Activated CD8-positive, alpha-beta memory T cell treated with anti-CD3 and anti-CD28 coated beads, Interleukin-2, amount 50 U/mL, for 4 hours (primary cell): Measurements from ENCODE around the gene FGD4.
"Not testable (repeated sequence)": the region's sequence is repeated elsewhere in the genome, so short reads cannot be mapped to it uniquely, and the experiment has no call there.

ENCODE experiments used
- DNase-seq: peaks from one replicate; pipeline ENCODE4 v3.0.0-alpha.2; 2020

Gene FGD4

DNA sequence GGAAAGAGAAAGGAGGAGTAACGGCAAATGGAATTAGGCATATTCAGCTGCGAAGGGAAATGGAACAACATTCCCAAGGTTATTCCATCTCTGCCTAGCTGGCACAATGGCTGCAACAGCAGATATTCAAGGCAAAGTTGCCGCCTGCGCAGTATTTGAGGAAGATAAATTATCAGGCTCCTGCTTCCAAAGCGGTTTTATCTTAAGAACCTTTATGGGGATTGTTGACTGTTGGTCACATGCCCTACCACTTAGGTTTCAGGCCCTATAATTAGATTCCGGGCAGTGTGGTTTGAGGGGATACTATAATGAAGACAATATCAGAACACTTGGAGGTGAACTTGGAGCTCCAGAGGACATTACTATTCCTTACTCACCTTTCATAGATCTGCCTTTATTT lies 99.7 kb downstream of the FGD4 start:
- DNase-seq: no peak

DNA sequence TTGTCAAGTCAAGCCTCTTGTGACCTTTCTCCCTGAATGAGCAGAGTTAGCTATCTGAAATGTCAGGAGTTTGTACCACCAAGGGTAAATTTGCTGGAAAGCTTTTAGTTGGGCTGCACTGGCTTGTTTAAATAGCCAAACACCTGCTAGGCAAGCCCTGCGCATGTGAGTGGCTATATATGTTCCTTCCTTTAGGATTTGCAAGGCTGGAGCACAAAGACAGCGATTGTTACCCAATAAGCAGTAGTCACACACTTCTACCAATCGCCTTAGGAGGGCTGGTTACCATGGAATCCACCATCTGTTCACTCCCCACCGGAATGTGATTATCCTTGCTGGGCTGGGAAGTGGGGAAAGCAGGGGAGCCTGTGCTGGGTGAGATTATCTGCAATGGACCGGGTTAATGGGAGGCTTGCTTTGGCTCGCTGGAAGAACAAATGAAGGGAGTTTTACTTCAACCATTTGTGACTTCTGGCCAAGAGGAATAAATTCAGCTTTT lies 102.5 kb downstream of the FGD4 start:
- DNase-seq: no peak

DNA sequence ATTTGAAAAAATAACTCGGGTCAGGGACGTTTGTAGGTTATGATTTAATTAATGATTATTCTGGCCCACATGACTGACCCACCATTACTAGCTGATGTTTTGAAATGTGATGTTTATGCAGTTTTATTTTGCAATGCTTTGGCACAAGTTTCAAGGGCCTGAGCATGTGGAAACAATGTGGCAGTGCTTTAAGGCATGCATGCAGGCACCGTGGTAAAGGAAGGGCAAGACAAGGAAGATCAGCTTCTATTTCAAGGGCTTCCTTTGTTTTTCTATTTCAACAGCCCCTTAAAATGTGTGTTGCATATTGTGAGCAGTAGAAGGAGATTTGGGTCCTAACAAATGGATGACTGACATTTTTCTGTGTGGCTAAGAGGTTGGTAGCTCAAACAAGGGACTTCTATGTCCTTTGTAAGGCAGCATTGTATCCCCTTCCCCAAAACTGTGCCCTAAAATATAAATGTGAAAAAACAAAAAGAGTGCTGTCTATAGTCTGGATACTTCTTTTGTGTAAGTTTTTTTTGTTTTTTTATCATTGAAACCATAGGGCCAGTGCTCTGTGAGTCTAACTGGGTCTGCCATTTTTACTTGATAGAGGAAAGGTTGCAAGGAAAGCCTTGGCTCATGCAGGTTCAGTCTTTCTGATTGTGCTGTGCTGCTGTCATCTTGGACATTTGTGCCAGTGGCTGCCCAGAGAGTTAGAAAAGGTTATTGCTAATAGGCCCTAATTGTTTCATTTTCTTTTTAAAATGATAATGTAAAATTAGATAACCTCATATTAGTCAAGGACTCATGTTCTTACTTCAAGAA lies 103.5 kb downstream of the FGD4 start:
- DNase-seq: no peak

DNA sequence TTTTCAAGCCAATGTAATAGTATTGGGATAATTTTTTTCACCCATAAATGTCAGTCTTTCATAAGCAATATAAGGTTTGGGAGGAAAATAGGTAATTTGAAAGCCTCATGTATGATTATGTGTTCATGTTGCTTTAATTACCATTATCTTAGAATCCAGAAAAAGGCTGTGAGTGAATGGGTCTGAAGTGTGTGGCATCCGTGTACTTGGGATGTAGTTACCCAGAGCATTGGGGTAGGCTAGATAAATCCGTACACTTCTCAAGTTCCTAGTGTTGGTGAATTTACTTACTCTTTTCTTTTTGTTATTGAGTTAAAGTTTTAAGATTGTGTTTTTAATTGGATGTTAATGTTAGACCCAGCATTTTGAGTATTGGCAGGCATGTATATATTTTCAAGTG lies 104.4 kb downstream of the FGD4 start:
- no peak for DNase-seq

DNA sequence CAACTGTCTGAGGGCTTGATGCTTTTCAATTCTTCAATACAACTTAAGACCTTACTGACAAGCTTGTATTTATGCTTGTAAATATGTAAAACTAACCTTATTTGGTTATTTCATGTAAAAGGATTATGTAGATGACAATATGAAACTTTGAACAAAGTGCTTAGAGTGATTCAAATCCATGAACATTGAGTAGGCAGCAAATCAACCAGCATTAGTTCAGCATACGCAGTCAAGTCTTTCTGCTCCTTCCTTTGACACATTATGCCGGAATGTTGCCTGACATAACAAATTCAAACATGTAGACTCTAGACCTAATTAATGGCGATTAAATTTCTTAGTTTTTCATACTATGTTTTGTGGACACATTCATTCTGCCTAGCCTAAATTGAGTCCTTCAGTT lies 105.2 kb downstream of the FGD4 start:
- DNase-seq: no peak

DNA sequence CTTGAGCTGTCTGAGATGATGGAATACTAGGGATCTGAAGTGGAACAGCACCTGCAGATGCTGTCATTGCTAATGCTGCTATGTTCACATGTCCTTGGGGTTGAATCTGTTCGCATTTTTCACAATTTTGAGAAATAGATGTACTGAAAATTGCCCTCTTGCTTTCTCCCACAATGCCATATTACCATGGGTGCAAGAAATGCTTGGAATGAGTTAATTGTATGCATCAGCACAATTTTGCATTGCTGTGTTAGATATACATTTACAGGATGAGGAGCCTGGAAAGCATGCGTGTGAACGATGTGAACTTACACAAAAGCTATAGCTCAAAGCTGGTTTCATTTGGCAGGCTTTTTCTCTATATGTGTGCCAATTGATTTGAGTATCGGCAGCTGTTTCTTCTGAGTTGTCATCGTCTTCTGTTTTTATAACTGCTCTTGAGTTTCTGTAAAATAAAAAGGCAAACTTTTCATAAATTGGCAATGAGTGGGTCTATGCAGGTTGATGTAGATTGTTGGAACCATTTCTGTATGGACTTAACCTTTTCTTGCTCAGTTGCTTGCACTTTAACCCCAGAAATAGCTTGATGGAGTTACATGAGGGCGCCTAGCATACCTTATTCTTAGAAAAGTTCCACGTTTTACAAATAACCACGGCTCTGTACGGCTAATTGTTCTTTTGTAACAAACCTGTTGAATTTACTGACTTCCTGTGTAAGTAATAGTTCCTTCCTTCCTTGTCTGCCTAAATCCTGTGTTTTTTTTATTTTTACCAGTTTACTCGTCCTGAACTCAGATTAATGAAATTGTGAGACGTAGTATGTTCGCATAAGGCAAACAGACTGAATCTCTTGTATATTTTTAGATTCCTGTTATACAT lies 105.9 kb downstream of the FGD4 start:
- no peak for DNase-seq

DNA sequence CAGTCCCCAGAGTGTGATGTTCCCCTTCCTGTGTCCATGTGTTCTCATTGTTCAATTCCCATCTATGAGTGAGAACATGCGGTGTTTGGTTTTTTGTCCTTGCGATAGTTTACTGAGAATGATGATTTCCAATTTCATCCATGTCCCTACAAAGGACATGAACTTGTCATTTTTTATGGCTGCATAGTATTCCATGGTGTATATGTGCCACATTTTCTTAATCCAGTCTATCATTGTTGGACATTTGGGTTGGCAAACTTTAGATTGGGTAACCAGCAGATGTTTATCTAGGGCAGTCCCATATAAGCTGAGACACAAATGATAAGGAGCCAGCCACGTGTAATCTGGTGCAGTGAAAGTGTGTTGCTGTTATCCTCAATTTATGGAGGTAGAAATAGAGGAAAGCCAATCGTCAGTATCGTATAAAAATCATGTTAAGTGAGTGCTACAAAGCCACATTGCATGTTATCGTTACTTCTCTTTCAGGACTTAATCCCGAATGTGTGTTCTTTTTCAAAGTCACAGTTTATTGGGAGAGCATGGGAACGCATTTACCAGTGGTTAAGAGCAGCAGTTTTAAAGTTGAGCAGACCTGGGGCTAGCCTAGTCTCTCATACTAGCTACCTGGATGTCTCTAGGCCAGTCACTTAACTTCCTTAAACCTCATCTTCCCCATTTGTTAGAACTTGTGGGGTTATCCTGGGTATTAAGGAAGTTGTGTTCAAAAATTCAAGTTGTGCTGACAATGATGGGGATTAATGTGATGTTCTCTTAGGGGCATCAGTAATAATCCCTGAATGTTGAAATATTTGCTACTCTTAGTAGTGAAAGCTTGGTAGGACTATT lies 108.0 kb downstream of the FGD4 start:
- DNase-seq: not testable (repeated sequence)

DNA sequence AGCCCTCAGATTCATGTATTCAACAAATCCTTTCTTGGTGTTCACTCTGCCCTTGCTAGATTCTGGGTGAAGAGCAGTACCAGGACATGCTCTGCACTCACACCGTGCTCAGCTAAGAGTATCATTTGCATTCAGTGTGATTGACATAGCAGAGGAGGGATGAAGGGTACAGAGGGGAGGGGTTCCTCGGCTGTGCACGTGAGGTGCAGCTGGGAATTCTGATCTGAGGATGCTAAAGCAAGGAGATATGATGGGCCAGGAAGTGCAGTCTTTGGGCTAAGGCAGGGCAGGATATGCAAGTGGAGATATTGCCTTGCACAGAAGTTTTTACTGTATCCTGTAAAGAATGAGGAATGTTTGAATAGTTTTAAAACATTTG lies 108.6 kb downstream of the FGD4 start:
- DNase-seq: no peak

DNA sequence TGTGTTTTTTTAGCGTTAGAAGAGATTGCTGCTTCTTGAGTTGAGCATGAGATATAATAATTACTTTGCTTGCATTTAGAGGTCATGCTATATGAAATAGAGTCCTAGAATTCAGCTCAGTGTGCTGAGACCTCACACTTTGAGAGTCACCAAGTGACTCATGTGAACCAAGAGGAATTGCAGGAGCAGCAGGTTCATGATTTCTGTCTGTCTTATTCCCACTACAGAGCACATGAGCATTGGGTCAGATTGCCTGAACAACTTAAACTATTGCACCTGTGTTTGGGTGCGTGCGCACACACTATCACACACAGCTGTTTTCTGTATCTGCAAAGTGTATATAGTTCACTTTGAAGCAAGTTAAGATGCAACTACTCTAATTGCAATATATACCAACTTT lies 109.3 kb downstream of the FGD4 start:
- DNase-seq: no peak

DNA sequence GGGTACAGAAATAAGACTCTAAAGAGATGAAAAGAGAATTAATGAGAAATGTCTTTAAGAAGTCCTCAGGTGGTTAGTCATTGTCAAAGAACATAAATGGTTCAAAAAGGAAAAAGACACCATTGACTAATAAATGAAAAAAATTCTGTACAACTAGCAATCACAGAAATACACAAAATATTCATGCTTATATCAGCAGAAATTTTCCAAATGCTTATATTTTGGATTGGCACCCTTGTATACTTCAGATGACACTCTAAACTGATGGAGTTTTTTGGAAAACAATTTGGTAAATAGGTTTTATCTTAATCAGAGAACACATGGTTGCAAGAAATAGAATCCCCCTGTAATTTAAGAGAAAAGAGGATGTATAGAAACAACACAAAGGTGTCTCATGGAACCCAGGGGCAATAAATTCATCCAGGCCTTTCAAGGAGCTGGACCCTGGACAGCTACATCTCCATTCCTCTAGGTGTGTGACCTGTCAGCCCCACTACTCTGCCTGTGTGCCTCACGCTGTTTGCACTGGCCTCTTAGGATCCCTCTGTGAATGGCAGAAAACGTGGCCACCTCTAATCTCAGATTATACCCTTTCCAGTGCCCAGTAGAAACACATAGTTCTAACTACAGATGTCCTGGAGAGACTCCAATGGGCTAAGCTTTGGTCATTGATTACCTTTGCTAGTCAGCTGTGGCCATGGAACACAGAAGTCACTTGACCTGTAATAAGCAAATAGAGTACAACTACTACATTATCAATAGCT lies 110.2 kb downstream of the FGD4 start:
- no peak for DNase-seq

DNA sequence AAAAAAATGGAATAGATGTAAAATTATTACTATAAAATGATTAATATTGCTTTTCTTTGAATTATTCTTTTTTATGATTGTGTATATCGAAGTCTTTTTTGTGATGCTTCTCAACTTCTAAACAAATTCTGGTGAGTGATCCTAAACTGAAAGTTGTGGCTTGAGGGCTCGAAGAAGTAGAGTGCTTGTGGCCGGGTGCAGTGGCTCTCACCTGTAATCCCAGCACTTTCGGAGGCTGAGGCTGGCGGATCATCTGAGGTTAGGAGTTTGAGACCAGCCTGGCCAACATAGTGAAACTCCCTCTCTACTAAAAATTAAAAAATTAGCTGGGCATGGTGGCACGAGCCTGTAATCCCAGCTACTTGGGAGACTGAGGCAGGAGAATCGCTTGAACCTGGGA lies 112.6 kb downstream of the FGD4 start:
- not testable (repeated sequence) for DNase-seq

DNA sequence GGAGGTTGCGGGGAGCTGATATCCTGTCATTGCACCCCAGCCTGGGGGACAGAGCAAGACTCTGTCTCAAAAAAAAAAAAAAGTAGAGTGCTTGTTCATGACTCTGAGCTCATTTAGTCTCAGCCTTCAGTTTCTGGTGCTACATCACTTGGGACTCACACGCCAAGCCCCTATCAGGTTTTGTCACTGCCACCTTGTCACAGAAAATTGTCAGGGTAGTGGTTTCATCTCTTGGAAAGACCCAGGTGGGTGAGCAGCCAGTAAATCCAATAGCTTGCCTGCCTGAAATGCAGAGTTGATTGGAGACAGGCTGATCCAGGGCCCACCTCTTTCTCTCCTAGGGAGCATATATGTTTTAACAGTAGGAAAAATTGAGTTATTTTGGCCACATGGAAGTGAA lies 113.0 kb downstream of the FGD4 start:
- DNase-seq: no peak

DNA sequence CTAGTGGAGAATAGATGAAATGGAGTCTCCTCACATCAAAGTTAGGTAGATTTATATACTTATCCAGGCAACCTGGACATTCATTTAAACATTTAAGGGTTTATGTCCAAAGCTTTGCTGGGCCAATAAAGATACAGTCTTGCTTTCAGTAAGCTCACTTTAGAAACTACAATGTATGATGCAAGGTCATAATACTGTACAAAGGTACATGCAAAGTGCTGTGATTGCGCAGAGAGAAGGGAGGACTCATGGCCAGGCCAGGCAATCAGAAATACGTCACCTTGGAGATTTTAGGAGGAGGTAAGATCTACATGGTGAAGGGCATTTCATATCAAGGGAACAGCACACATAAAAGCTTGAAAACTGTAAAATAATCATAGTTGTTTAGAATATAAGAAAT lies 113.6 kb downstream of the FGD4 start:
- DNase-seq: no peak

DNA sequence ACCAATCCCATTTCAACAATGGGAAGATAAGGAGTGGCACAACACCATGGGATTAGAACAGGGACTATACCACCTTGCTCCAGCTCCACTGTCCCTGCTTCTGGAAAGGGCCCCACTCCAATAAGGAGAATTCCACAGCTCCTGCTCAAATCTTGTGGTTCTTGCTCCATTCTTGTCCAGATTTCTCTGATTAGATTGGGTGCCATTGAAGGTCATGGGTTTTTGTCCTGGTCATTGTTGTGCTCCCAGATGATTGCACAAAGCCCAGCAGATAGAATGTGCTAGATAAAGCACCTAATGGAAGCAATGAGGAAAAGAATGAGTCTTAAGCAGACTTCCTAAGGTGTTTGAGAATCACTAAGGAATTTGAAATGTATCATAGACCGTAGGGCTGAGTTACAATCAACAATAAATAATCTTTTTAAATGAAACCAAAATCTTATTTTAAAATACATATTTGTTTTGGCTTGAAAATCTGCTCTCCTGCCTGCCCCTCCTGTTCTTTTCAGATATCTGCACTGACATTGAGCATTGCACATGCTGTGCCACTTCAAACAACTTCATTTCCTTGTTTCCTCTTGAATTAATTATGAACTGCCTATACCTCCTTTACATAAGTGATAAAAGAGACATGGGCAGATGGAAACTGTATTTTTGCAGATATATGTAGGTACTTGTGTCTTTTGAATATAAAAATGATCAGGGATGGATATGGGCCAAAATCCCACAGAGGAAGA lies 115.9 kb downstream of the FGD4 start:
- no peak for DNase-seq

DNA sequence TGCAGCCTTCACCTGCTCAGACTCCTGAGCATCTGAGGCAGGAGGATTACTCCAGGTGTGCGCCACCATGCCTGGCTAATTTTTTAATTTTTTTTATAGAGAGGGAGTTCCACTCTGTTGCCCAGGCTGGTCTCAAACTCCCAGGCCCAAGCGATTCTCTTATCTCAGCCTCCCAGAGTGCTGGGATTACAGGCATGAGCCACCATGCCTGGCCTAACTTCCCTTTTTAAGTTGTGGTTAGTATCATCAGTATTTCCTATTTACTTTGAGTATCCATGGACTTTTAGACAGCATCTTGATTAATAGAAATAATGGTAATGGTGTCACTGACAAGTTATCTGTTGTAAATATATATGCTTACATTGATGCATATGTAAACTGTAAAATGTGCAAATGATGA lies 116.9 kb downstream of the FGD4 start:
- DNase-seq: no peak

DNA sequence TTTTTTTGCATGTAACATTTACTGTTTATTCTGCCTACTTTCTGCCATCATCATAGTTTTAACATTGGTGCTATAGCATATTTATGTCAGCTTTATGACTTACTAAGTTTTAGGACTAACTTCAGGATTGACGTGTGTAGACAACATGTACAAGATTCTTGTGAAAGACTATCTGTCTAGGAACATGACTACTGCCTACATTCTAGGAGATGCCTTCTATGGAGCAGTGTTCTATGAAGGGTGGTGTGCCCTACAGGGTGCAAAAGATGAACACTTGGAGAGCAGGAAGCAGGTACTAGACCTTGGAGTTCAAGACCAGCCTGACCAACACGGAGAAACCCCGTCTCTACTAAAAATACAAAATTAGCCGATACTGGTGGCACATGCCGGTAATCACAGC lies 118.6 kb downstream of the FGD4 start:
- no peak for DNase-seq

DNA sequence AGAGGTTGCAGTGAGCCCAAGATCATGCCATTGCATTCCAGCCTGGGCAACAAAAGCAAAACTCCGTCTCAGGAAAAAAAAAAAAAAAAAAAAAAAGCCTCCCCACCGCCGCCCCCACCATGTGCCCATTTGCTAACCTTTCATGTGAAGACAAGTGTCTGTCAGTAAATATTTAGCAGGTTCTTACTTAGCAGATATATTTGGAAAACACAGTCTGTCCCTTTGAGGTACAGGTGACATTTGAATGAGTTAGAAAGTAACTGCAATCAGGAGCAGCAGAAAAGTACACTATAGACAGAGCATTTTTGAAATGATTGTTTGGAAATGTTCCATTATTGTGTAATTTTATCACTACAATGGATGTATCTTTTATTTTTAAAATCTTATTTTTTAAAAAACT lies 119.7 kb downstream of the FGD4 start:
- DNase-seq: no peak

DNA sequence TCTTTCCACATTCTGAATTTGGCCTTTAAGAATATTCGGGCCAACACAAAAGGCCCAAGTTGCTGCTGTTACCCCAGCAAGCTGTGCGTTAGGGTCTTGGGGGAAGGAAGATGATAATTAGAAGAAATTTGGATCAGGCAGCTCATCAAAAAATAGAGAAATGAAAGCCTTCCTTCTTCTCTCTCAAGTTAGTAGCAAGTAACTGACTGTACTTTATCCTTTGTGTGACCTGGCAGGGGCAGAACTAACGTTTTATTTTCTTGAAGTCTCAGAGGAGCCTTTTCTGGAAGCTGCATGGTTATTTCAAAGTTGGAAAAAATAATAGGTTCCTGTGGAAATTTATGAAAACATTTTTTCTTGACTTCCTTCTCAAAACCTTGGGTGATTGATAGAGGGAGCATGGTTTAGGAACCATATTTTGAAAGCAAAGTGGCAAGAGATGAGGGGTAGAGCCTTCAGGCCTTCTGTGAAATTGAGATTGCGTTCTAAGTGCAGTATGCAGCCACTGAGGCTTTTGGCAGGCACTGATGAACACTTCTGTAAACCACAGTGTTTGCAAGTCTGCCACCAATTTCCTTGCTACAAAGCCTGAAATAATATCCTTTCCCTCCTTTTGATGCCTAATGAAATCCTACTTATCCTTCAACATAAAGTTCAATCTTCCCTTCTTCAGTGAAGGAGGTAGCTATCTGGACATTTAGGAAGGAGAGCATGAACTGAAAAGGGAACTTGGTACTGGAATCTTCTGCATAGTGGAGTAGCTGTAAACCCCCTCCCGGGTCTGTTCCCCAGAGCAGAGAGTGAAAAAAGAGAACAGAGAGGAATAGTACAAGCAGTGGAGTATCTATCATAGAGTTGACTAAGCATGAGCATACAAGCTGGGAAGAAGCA lies 123.2 kb downstream of the FGD4 start:
- DNase-seq: no peak

DNA sequence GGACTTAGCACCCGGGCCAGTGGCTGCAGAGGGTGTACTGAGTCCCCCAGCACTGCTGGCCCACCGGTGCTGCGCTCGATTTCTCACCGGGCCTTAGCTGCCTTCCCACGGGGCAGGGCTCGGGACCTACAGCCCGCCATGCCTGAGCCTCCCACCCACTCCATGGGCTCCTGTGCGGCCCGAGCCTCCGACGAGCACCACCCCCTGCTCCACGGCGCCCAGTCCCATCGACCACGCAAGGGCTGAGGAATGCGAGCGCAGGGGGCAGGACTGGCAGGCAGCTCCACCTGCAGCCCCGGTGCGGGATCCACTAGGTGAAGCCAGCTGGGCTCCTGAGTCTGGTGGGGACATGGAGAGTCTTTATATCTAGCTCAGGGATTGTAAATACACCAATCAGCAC lies 126.4 kb downstream of the FGD4 start:
- not testable (repeated sequence) for DNase-seq

DNA sequence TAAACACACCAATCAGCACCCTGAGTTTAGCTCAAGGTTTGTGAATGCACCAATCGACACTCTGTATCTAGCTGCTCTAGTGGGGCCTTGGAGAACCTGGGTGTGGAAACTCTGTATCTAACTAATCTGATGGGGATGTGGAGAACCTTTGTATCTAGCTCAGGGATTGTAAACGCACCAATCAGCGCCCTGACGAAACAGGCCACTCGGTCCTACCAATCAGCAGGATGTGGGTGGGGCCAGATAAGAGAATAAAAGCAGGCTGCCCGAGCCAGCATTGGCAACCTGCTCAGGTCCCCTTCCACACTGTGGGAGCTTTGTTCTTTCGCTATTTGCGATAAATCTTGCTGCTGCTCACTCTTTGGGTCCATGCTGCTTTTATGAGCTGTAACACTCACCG lies 127.0 kb downstream of the FGD4 start:
- DNase-seq: not testable (repeated sequence)

DNA sequence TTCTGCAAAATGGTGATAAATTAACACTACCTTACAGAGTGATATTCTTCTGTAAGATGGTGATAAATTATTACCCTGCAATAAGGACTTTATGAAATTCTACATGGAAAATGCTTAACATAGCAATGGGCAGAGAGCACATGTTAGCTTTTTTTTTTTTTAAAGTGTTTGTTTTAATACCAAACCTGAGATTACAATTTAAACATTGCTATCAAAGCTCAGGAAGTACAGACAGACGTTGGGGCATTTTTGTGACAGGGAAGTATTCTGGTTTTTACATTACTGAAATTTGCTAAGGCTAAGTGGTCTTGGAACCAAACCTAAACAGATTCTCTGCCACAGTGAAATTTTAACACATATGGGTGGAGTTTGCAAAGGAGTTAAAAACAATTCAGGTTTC lies 133.1 kb downstream of the FGD4 start:
- no peak for DNase-seq
